Activated CD4-positive, alpha-beta T cell treated with anti-CD3 and anti-CD28 coated beads for 36 hours (primary cell): ENCODE data around the gene SNX5. TPM values are rescaled to one million over a fixed set of nuclear protein-coding genes. Genes with fewer than 3 reads are reported as not detected.

Experiments used
- ATAC-seq: fragments of 200-7000 bp; cut with Tn5 transposase; one replicate; pipeline ENCODE4 v1.10.0; 2021; ENCODE audit warnings: mild to moderate bottlenecking, moderate library complexity
- CTCF ChIA-PET: fragments of 350-600 bp; sonication (Branson Sonifier 250); formaldehyde crosslinking; loops from one replicate; lab custom pipeline; 2021; ENCODE audit warnings: antibody characterized with exemption; lab: Charles Lee
- POLR2A ChIA-PET: fragments of 350-600 bp; sonication (Branson Sonifier 250); formaldehyde crosslinking; loops from one replicate; lab custom pipeline; 2021; ENCODE audit warnings: antibody characterized with exemption, inconsistent platforms; lab: Charles Lee
- DNase-seq: peaks from one replicate; pipeline ENCODE4 v3.0.0-alpha.2; 2020
- H3K27ac Mint-ChIP-seq: one replicate; pipeline ENCODE4 v1.8.0; 2021; ENCODE audit warnings: mixed read lengths
- H3K27me3 Mint-ChIP-seq: one replicate; pipeline ENCODE4 v1.8.0; 2021; ENCODE audit warnings: mixed read lengths
- H3K36me3 Mint-ChIP-seq: one replicate; pipeline ENCODE4 v1.8.0; 2021; ENCODE audit warnings: low read depth, mixed read lengths
- H3K4me1 Mint-ChIP-seq: one replicate; pipeline ENCODE4 v1.8.0; 2021; ENCODE audit warnings: mixed read lengths
- H3K4me3 Mint-ChIP-seq: one replicate; pipeline ENCODE4 v1.8.0; 2021; ENCODE audit warnings: mild to moderate bottlenecking, moderate library complexity, mixed read lengths
- H3K9me3 Mint-ChIP-seq: one replicate; pipeline ENCODE4 v1.8.0; 2021; ENCODE audit warnings: low read depth, mixed read lengths
- intact Hi-C, 2 experiments: fragments of 100-400 bp; cut with DNase I in 1 of 2; cut with micrococcal nuclease in 1 of 2; formaldehyde crosslinking; loops; one replicate each; pipeline versions ENCODE4 v1.14.2 to v1.15.1; 2022 to 2024; cut with DNase I, micrococcal nuclease
- total RNA-seq, 2 experiments: library from RNA; stranded (reverse); gene quantifications; one replicate each; pipeline ENCODE4 v1.2.3, GENCODE V29; 2021

Gene SNX5
- total RNA-seq, 2 experiments from 2014 or later, result 204 to 227 TPM

DNA sequence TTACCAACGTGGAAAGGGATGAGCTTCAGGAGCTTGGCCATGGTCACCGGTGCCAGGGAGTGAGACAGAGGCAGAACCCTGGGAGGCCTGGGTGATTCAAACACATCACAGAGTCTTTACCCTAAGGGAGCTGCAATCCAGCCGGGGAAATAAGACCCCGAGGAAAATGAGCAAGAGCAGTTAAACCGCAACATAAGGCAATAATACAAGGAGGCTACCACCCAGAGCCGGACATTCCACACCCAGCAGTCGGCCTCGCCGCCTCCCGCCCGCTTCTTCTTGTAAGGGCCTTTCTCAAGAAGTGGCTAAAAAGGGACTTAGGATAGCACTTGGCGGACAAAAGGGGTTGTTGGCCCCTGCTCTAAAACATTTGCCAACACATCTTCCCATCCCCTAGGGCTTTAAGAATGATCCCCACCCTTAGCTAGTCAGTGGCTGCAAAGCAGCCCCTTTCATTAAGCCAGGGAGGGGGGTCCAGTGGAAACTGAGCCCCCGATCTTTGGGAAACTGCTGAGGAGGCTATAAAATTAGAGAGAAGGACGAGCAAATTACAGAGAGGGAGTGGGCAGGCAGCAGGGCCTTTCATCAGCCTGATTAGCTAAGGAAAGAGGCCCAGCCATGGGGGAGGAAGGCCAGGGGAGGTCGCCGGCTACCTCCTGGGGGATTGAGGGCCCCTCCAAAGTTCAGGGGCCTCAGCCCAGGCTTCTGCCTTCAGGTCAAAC lies 34.3 kb downstream of the SNX5 start:
- CTCF ChIA-PET, result interaction anchor here (0.6 to 1.3 kb wide), 2 partner anchors 19 to 359 kb away, joined by 3 to 4 read pairs; no protein-coding TSS in a partner anchor

DNA sequence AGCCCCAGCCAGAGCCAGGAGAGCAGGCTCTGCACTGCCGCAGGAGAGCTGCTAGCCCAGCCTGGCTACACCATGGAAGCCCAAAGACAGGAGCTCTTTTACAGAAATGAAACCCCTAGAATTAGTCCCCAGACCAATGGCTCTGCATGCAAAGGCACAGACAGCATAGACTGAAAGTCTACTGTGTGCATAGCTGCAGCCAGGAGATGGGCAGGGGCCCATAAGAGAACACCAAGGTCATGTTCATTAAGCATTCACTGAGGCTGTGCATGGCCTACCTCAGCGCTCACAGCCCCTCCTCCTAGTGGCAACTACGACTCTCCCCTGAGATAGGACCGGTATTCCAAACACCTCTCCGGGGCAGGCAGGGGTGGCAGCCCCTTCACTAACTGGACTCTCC lies 34.9 kb downstream of the SNX5 start:
- no peak for ATAC-seq
- ChIA-PET POLR2A (no interaction called here), CTCF (interaction anchor here (0.6 kb wide), 1 partner anchor 359 kb away, joined by 4 read pairs; no protein-coding TSS in a partner anchor)
- DNase-seq, result no peak
- Mint-ChIP-seq H3K27ac (no peak overlapping the region), H3K4me3 (no peak overlapping the region), H3K4me1 (peaks cover 2% of the 10 kb centered on the region), H3K36me3 (no peaks in the 10 kb centered on the region), H3K27me3 (peaks cover 2% of the 10 kb centered on the region), H3K9me3 (no peaks in the 10 kb centered on the region)
- intact Hi-C loops, result no loop called here

More for the DNA sequence above, 34.3 kb downstream of the SNX5 start:
- ATAC-seq (no peak), DNase-seq (no peak)
- H3K36me3 Mint-ChIP-seq, result no peaks in the 10 kb centered on the region
- POLR2A ChIA-PET, result no interaction called here
- peaks cover 2% of the 10 kb centered on the region for H3K27me3 Mint-ChIP-seq
- intact Hi-C loops, result no loop called here
- H3K4me1 Mint-ChIP-seq, result peaks cover 5% of the 10 kb centered on the region
- no peaks in the 10 kb centered on the region for H3K9me3 Mint-ChIP-seq
- no peak overlapping the region for H3K27ac Mint-ChIP-seq
- H3K4me3 Mint-ChIP-seq, result no peak overlapping the region

DNA sequence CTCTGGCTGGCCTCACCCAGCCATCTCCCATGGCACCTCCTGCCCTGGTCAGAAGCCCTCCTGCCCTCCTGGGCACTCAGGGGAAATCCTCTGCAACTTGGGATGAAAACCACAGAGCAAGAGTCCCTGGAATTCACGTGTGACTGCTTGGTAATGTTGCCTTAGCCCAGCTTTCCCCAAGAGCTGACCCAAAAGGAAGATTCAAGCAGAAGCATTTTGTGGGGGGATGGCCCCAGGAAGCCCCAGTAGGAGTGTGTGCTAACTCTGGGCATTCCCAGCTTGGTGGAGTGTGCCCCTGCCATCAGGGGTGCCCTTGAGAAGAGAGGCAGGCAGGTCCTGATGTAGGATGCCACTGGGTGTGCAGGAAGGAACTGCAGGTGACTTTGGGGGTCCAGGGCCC lies 35.5 kb downstream of the SNX5 start:
- Mint-ChIP-seq H3K4me3 (no peak overlapping the region), H3K4me1 (peaks cover 2% of the 10 kb centered on the region), H3K27me3 (peaks cover 2% of the 10 kb centered on the region), H3K36me3 (no peaks in the 10 kb centered on the region), H3K9me3 (no peaks in the 10 kb centered on the region), H3K27ac (no peak overlapping the region)
- ATAC-seq, result no peak
- no peak for DNase-seq
- CTCF ChIA-PET, result no interaction called here
- POLR2A ChIA-PET, result no interaction called here
- intact Hi-C loops, result no loop called here

DNA sequence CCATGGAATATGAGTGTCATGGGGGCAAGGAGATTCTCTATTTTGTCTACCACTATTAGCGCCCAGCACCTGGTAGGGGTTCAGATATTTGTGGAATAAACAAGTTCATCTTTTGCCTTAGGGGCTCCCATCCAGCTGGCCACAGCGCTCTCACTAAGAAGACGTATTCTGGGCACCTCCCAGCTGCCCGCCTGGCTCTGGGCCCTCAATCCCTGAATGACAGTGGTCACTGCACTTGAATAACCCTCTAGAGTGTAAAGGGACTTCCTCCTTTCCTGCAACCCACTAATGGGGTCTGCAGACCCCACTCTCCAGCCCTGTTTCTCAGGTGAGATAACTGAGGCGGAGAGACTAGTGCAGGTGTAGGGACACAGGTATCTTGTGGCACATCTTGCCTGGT lies 36.2 kb downstream of the SNX5 start:
- POLR2A ChIA-PET, result no interaction called here
- CTCF ChIA-PET, result no interaction called here
- H3K4me1 Mint-ChIP-seq, result peaks cover 2% of the 10 kb centered on the region

DNA sequence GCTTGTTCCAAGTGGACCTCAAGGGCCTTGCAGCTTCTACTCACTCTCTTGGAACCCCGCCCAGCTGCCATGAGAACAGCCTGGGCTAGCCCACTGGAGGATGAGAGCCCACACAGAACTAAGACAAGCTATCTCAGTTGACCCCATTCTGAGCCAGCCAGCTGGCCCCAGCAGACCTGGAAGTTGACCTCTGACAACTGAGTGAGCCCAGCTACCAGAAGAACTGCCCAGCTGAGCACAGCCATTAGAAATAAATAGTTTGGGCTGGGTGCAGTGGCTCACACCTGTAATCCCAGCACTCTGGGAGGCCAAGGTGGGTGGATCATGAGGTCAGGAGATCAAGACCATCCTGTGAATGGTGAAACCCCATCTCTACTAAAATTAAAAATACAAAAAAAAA lies 37.1 kb downstream of the SNX5 start:
- no peak overlapping the region for H3K27ac Mint-ChIP-seq
- ChIA-PET CTCF (interaction anchor here (0.6 kb wide), 1 partner anchor 9 kb away, joined by 4 read pairs; no protein-coding TSS in a partner anchor), POLR2A (no interaction called here)
- intact Hi-C loops, result no loop called here
- no peak overlapping the region for H3K4me3 Mint-ChIP-seq
- no peaks in the 10 kb centered on the region for H3K9me3 Mint-ChIP-seq
- DNase-seq (no peak), ATAC-seq (no peak)
- H3K27me3 Mint-ChIP-seq, result peaks cover 2% of the 10 kb centered on the region
- H3K36me3 Mint-ChIP-seq, result no peaks in the 10 kb centered on the region
- H3K4me1 Mint-ChIP-seq, result peaks cover under 1% of the 10 kb centered on the region

More for the DNA sequence above, 36.2 kb downstream of the SNX5 start:
- peaks cover 2% of the 10 kb centered on the region for H3K27me3 Mint-ChIP-seq
- ATAC-seq (no peak), DNase-seq (no peak)
- intact Hi-C loops, result no loop called here
- no peaks in the 10 kb centered on the region for H3K36me3 Mint-ChIP-seq
- H3K27ac Mint-ChIP-seq, result no peak overlapping the region
- H3K4me3 Mint-ChIP-seq, result no peak overlapping the region
- H3K9me3 Mint-ChIP-seq, result no peaks in the 10 kb centered on the region

DNA sequence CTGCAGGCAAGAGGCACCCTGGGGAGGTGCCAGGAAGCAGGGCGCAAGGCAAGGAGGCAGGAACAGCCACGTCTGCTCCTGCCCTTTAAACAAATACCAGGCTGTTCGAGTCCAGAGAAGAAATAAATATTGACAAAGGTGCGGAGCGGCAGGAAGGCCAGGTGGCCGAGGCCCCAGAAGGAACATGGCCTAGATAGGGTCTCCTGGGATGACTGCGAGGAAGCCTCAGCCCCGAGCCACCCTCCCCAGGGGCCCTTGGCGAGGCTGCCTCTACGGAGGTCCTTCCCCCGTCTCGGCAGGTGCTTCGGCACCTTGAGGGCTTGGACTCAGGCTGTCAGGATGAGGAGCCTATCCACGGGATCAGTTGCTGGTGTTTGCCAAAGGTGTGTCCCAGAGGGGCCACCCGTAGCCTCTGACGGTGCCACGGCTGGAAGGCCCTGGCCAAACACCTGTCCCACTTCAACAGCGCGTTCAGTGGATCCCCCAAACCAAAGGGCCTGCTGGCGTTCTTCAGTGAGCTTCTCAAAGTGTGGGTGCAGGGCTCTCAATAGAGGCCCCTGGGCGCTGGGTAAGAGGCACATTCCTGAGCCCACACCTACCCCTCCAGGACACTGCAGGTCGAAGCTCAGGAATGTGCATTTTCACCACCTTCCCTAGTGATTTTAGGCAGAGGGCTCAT lies 39.8 kb downstream of the SNX5 start:
- POLR2A ChIA-PET, result no interaction called here
- ATAC-seq, result no peak

DNA sequence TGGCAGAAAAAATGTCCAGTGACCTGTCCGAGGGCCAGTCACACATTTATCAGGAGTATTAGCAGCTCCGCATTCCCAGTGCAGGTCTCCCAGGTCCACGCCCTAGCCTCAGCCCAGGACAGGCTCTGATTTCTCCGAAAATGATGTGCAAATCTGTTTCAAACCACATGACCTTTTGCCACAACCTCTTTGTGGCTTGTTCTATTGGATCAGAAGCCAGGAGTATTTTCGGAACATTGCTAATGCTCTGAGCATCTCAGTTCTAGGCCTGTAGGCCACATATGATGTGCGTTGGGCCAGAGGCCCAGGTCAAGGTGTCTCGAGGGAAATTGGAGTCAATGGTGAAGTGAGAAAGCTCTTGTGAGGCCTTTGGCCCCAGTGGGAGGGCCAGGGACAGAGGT lies 40.4 kb downstream of the SNX5 start:
- Mint-ChIP-seq H3K9me3 (no peaks in the 10 kb centered on the region), H3K27me3 (peaks cover 4% of the 10 kb centered on the region), H3K36me3 (no peaks in the 10 kb centered on the region), H3K4me1 (no peaks in the 10 kb centered on the region), H3K4me3 (no peak overlapping the region), H3K27ac (no peak overlapping the region)
- intact Hi-C loops, result no loop called here
- ChIA-PET CTCF (no interaction called here), POLR2A (no interaction called here)
- no peak for DNase-seq
- no peak for ATAC-seq

More for the DNA sequence above, 39.8 kb downstream of the SNX5 start:
- H3K27me3 Mint-ChIP-seq, result peaks cover 4% of the 10 kb centered on the region
- H3K4me1 Mint-ChIP-seq, result no peaks in the 10 kb centered on the region
- no peaks in the 10 kb centered on the region for H3K9me3 Mint-ChIP-seq
- no peak overlapping the region for H3K4me3 Mint-ChIP-seq
- CTCF ChIA-PET, result no interaction called here
- DNase-seq, result no peak
- H3K27ac Mint-ChIP-seq, result no peak overlapping the region
- no peaks in the 10 kb centered on the region for H3K36me3 Mint-ChIP-seq
- intact Hi-C loops, result no loop called here

DNA sequence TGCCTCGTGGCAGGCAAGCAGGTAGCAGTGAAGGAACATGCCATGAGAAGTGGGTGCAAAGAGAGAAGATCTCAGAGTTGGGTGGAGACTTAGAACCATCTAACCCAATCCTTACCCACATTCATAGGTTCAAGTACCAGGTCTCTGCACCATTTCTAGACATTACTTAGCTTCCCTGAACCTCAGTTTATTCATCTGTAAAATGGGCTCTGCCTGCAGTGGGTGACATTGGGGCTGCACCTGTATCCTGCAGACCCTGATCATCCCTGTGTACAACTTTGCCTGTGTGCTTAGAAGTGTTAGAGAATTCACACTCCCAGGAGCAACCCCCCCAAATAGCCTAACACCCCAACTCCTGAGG lies 42.7 kb downstream of the SNX5 start:
- Mint-ChIP-seq H3K27me3 (peaks cover 3% of the 10 kb centered on the region), H3K27ac (no peak overlapping the region), H3K9me3 (no peaks in the 10 kb centered on the region), H3K4me1 (no peaks in the 10 kb centered on the region), H3K4me3 (no peak overlapping the region), H3K36me3 (no peaks in the 10 kb centered on the region)
- CTCF ChIA-PET, result no interaction called here
- ATAC-seq, result no peak
- intact Hi-C loops, result no loop called here
- DNase-seq, result no peak
- POLR2A ChIA-PET, result no interaction called here

DNA sequence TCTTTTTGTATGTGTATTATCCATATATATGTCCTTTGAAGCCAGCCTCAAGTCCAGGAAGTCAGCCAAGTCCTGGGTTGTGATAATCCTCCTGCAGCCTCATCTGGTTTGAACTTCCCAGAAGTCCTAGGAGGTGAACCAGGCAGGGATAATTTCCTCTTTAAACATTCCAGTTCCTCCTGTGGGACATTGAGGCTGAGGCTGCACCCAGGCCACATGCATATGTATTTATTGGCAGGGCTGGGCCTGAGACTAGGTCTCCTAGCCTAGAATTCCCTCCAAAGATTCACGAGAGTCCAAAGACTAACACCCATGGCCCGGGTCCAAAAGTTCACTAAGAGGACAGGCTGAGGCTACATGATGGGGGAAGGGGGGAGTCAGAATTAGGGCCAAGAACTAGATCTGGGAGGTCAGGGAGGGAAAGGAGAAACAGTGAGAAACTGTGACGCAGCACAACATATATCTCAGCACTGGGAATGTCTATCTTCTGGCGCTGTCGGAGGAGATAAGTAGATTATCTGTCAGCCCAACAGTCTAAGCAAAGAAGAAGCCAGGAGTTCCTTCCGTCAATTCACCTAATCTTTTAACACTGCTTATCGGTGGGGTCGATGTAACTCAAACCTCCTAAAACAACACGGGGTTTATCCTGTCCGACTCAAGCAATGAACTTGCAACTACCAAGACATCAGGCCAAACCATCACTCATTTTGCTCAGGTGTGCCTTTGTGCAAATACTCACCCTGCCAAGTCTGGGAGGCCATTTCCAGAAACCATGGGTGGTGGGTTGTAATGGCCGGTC lies 43.3 kb downstream of the SNX5 start:
- CTCF ChIA-PET, result no interaction called here
- POLR2A ChIA-PET, result no interaction called here
- H3K27me3 Mint-ChIP-seq, result peaks cover 3% of the 10 kb centered on the region
- H3K4me3 Mint-ChIP-seq, result no peak overlapping the region
- H3K27ac Mint-ChIP-seq, result no peak overlapping the region
- no peak for DNase-seq
- H3K36me3 Mint-ChIP-seq, result no peaks in the 10 kb centered on the region
- intact Hi-C loops, result no loop called here
- ATAC-seq, result no peak
- no peaks in the 10 kb centered on the region for H3K4me1 Mint-ChIP-seq
- H3K9me3 Mint-ChIP-seq, result no peaks in the 10 kb centered on the region

DNA sequence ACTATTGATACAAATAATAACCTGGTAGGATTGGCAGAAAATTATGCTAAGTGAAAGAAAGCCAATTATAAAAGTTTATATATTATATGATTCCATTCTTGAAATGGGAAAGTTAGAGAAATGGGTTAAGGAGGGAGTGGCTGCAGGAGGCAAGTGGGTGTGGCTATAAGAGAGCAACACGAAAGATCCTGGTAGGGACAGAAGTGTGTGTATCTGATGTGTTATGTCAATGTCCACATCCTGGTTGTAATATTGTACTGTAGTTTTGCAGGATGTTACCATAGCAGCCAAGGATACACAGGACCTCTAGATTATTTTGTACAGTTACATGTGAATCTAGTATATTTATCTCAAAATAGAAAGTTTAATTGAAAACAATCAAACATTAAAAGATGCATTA lies 46.8 kb downstream of the SNX5 start:
- H3K27me3 Mint-ChIP-seq, result peaks cover 3% of the 10 kb centered on the region
- DNase-seq (no peak), ATAC-seq (no peak)
- H3K27ac Mint-ChIP-seq, result no peak overlapping the region
- intact Hi-C loops, result no loop called here
- H3K9me3 Mint-ChIP-seq, result no peaks in the 10 kb centered on the region
- H3K4me1 Mint-ChIP-seq, result no peaks in the 10 kb centered on the region
- ChIA-PET CTCF (no interaction called here), POLR2A (no interaction called here)
- no peaks in the 10 kb centered on the region for H3K36me3 Mint-ChIP-seq
- no peak overlapping the region for H3K4me3 Mint-ChIP-seq

DNA sequence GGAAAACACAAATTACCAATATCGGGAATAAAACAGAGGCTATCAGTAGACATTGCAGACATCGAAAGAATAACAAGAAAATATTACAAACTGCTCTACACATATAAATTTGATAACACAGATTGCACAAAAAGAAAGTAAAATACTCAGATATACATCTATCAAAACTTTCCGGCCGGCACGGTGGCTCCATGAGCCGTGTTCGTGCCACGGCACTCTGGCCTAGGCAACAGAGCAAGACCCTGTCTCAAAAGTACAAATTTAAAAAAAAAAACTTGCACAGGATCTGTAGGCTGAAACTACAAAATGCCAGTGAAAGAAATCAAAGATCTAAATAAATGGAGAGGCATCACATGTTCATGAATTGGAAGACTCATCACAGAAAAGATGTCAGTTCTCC lies 49.4 kb downstream of the SNX5 start:
- Mint-ChIP-seq H3K4me1 (no peaks in the 10 kb centered on the region), H3K27me3 (peaks cover 4% of the 10 kb centered on the region), H3K27ac (no peak overlapping the region), H3K36me3 (no peaks in the 10 kb centered on the region), H3K9me3 (no peaks in the 10 kb centered on the region), H3K4me3 (no peak overlapping the region)
- ATAC-seq (no peak), DNase-seq (no peak)
- CTCF ChIA-PET, result interaction anchor here (0.6 kb wide), 1 partner anchor 78 kb away, joined by 5 read pairs; no protein-coding TSS in a partner anchor
- intact Hi-C loops, result no loop called here
- POLR2A ChIA-PET, result no interaction called here
